HG02970 (cell line): ENCODE data around the gene PACS2.

Source experiments
- ATAC-seq: cut with Tn5 transposase; IDR thresholded peaks from one replicate; pipeline ENCODE4 v1.9.1; 2021; ENCODE audit warnings: mild to moderate bottlenecking, moderate library complexity, moderate number of reproducible peaks; ENCODE audit not compliant: unreplicated experiment, low FRiP score

The PACS2 gene

GRCh38 chr14:105418269-105419194 lies 104.0 kb downstream of the PACS2 start:
- no peak for ATAC-seq

GRCh38 chr14:105419195-105420091 lies 104.9 kb downstream of the PACS2 start, which contains the start of gene MTA1:
TSS of gene MTA1 (plus strand) at chr14:105419827. CDS start at chr14:105420036, 209 bp downstream.
- no peak for ATAC-seq

- no peak for ATAC-seq
Observed at GRCh38 chr14:105420101-105420973, 105.8 kb downstream of the PACS2 start.

- ATAC-seq: no peak
Observed at GRCh38 chr14:105420974-105421674, 106.6 kb downstream of the PACS2 start.

- no peak for ATAC-seq
Observed at GRCh38 chr14:105421723-105422615, 107.4 kb downstream of the PACS2 start.

- ATAC-seq: no peak
Observed at GRCh38 chr14:105422695-105423487, 108.3 kb downstream of the PACS2 start.

- ATAC-seq: no peak
Observed at GRCh38 chr14:105423488-105424195, 109.1 kb downstream of the PACS2 start.

GRCh38 chr14:105424861-105425260 lies 110.3 kb downstream of the PACS2 start:
- ATAC-seq: no peak

GRCh38 chr14:105425823-105426247 lies 111.3 kb downstream of the PACS2 start:
- no peak for ATAC-seq

- no peak for ATAC-seq
Observed at GRCh38 chr14:105426416-105427130, 112.0 kb downstream of the PACS2 start.

GRCh38 chr14:105427412-105427811 lies 112.9 kb downstream of the PACS2 start:
- ATAC-seq: no peak

GRCh38 chr14:105427936-105428485 lies 113.5 kb downstream of the PACS2 start:
- no peak for ATAC-seq

GRCh38 chr14:105430042-105430441 lies 115.5 kb downstream of the PACS2 start:
- ATAC-seq: no peak

GRCh38 chr14:105430565-105430964 lies 116.0 kb downstream of the PACS2 start:
- ATAC-seq: no peak

GRCh38 chr14:105431256-105431655 lies 116.7 kb downstream of the PACS2 start:
- no peak for ATAC-seq

- no peak for ATAC-seq
Observed at GRCh38 chr14:105432657-105433056, 118.1 kb downstream of the PACS2 start.
